ENCODE measurements around the gene CNGB1.
"Not testable (repeated sequence)": the region's sequence is repeated elsewhere in the genome, so short reads cannot be mapped to it uniquely, and the experiment has no call there.

GRCh38 chr16:57895081-57895547 is 75.8 kb downstream of the CNGB1 start:
- not testable (repeated sequence) for TF ChIP-seq CEBPB (IDR thresholded peaks at IDR 0.05); REST (IDR thresholded peaks at IDR 0.05); BHLHE40 (IDR thresholded peaks at IDR 0.05; ENCODE audit: low read depth, low read length); CHD2 (IDR thresholded peaks at IDR 0.05; ENCODE audit: low read length, partially characterized antibody); POLR2A (IDR thresholded peaks at IDR 0.05; ENCODE audit: low read length); ESRRA (IDR thresholded peaks at IDR 0.05; ENCODE audit: borderline replicate concordance, low read length); GATA3 (IDR thresholded peaks at IDR 0.05; ENCODE audit: borderline replicate concordance); MAX (IDR thresholded peaks at IDR 0.05); SREBF2 (IDR thresholded peaks at IDR 0.05); EP300 (IDR thresholded peaks at IDR 0.05); RAD21 (conservative IDR thresholded peaks at IDR 0.05 in 1 of 2, IDR thresholded peaks at IDR 0.05 in 1 of 2)
- TF ChIP-seq, protein P1, sequence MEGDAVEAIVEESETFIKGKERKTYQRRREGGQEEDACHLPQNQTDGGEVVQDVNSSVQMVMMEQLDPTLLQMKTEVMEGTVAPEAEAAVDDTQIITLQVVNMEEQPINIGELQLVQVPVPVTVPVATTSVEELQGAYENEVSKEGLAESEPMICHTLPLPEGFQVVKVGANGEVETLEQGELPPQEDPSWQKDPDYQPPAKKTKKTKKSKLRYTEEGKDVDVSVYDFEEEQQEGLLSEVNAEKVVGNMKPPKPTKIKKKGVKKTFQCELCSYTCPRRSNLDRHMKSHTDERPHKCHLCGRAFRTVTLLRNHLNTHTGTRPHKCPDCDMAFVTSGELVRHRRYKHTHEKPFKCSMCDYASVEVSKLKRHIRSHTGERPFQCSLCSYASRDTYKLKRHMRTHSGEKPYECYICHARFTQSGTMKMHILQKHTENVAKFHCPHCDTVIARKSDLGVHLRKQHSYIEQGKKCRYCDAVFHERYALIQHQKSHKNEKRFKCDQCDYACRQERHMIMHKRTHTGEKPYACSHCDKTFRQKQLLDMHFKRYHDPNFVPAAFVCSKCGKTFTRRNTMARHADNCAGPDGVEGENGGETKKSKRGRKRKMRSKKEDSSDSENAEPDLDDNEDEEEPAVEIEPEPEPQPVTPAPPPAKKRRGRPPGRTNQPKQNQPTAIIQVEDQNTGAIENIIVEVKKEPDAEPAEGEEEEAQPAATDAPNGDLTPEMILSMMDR (IDR thresholded peaks at IDR 0.05), result not testable (repeated sequence)
